GM18498 (cell line): ENCODE results near the gene RPTOR.
"Not testable (repeated sequence)": the region's sequence is repeated elsewhere in the genome, so short reads cannot be mapped to it uniquely, and the experiment has no call there.

Source experiments
- ATAC-seq: cut with Tn5 transposase; IDR thresholded peaks from one replicate; pipeline ENCODE4 v1.9.1; 2021; ENCODE audit warnings: mild to moderate bottlenecking, moderate library complexity; ENCODE audit not compliant: unreplicated experiment

Gene RPTOR

DNA sequence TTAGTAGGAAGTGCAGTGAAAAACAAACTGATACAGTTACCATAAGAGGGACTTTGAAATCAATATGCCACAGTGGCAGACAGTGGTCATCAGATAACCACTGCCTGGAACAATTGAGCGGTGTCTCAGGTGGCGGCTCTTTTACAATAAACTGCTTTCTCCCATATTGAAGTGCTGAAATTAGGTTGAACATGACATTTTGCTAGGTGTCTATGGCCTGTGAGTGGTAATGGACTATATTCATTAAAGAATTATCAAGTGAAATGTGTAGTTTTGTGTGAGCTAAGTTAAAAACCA, 214.7 kb downstream of the RPTOR start:
- ATAC-seq: no peak

- no peak for ATAC-seq
Measured at GRCh38 chr17:80760511-80760911, 215.9 kb downstream of the RPTOR start.

DNA sequence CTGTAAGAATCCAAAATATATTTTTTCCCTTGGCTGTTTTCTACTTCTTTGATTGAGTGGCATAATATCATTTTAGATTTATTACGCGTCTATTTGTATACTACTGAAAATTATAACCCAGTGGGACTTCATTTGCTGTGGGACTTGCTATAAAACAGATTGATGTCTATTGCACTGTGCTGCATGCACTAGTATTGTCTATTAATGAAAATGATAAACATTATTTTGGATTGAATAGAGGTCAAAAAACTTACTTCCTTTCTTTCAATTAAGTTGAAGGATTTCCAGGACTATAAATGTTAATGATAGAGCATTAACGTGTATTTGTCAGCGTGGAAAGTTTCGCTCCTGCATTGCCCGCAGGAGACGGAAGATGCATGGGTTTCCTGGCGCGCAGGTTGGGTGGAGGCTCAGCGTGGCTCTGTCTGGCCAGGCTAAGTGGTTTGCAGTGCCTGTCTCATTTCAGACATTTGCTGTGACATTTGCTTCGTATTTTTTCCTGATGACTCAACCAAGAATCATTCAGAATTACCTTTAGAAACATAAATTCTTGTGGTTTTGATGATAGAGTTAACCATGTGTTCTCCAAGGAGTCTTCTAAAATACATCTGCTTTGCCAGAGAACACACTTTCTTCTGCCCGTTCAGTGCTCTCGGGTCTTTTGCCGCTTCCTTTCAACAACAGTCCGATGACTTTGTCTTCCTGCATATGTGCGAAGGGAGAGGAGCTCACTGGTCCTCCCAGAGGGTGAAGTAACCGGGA, 216.7 kb downstream of the RPTOR start:
- ATAC-seq: no peak

DNA sequence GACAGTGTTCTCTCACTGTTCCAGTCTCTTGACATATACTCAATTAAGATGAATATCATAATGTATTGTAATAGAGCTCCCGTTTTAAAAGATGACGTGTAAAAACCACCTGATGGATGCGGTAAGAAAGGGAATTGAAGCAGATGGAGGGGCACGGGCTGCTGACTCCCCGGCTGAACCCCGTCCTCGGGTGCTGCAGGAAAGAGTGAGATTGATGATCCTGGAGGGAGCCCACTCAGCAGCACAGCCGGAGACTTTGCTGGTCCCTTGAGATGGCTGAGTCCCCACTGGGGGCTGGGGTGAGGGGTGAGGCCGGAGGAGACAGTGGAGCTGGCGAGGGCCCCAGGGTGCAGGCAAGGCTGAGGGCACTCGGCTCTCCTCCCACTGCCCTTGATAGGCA, 217.4 kb downstream of the RPTOR start:
- no peak for ATAC-seq

DNA sequence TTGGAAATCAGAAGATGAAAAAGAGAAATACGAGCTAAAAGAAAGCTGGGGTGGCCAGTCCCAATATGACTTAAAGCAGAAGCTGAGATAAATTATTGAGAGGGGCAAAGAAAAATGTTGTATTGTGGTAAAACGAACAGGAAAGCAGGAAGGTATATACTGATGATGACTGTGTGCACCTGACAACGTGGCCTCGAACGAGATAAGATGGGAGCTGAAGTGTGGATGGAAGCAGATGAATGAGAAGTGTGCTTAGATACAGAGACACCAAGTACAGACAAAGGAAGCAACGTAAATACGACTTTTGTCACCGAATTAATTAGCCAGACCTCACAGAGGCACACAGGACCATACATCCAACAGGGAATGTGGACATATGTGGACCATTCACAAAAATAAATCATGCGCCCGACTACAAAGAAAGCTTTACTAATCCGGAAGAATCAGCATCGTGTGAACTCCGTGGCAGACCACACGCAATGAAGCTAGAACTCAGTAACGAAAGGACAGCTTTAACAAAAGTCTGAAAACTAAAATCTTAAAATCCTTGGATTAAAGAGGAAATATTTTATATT, 218.7 kb downstream of the RPTOR start:
- ATAC-seq: no peak

- ATAC-seq: not testable (repeated sequence)
Measured at GRCh38 chr17:80764627-80765145, 220.0 kb downstream of the RPTOR start.

- ATAC-seq: no peak
Measured at GRCh38 chr17:80765241-80765961, 220.8 kb downstream of the RPTOR start.

DNA sequence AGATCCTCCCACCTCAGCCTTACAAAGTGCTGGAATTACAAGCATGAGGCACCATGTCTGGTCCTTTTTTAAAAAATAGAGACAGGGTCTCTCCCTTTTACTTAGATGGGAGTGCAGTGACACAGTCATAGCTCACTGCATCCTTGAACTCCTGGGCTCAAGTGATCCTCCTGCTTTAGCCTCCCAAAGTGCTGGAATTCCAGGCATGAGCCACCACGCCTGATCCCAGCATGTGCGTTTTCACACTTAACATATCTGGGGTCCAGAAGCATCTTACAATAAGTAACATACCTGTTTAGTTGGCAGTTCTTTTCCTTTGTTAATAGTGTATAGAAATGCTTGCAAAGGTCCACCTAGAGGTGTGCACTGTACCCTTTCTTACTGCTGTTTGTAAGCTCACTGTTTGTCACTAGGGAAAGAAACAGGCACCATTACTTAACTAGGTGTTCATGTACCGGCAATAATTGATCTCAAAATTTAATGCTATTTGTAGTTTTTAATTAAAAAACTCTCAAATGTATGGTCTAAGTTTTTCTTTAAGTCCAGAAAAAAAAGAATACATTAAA, 221.7 kb downstream of the RPTOR start:
- no peak for ATAC-seq

GRCh38 chr17:80768389-80768788, 223.8 kb downstream of the RPTOR start:
- no peak for ATAC-seq

- no peak for ATAC-seq
Measured at GRCh38 chr17:80768936-80769335, 224.3 kb downstream of the RPTOR start.

DNA sequence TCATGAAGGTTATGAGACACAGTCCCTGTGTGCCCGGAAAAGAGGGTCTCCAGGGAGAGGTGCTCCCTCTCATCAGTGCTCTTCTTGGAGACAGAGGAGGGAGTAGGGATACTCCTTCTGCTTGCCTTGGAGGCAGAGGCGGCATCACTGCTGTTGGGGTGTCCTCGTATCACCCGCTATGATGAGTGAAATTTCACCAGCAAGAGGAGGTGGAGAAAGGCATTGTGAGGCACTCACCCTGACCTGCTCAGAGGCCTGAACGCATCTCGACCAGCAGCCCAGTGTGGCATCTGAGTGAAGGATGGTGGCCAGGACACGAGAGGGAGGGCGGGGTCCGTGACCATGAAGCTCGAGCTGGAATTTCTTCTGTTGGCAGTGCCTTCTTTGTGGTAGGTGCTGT, 224.9 kb downstream of the RPTOR start:
- ATAC-seq: no peak

GRCh38 chr17:80769936-80770625, 225.4 kb downstream of the RPTOR start:
- ATAC-seq: no peak

DNA sequence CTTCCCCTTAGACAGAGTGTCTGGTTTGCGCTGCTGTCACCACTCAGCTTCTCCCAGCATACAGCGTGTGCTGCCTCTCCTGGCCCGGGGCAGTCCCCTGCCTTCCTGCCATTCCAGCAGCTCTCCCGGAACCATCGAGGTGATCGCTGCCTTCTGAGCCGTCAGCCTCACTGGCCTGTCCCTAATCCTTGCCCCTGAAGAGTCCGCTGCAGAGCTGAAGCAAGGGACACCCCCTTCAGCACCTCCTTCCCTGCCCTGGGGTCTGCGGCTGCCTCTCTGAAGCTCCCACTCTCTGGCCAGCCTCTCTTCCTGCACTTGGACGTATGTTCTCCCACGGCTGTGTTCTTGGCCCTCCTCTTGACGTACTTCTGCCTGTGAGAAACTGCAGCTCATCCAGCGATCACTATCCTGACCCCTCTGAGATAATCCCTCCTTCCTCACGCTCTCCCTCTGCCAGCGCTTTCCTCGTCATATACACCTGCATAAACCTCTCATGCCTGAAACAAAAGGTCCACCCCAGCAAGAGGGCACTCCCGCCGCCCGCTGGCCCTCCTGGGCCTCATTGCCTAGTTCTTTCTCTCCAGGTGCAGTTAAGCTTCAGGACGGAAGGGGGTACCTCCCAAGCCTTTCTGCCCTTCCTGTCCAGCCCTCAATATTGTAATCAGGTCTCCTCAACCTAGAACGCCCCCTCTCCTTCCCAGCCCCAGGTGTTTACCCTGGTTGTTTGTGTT, 226.4 kb downstream of the RPTOR start:
- no peak for ATAC-seq

GRCh38 chr17:80771612-80772005, 227.0 kb downstream of the RPTOR start:
- ATAC-seq: no peak

DNA sequence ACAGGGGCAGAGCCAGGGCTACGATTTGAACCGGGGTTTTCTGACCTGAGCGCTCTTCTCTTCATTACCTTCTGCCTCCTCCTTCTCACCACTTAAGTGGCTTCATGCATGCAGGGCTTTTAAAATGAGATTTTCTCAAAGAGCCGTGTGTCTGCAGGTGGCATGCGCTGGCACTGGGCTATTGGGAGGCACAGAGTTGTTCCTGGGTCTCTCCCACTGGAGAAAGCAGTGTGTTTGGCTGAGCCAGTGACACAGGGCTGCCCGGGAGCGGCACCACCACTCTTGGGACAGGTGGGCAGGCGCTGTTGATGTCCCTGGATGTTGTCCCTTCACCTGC, 228.2 kb downstream of the RPTOR start:
- ATAC-seq: no peak

DNA sequence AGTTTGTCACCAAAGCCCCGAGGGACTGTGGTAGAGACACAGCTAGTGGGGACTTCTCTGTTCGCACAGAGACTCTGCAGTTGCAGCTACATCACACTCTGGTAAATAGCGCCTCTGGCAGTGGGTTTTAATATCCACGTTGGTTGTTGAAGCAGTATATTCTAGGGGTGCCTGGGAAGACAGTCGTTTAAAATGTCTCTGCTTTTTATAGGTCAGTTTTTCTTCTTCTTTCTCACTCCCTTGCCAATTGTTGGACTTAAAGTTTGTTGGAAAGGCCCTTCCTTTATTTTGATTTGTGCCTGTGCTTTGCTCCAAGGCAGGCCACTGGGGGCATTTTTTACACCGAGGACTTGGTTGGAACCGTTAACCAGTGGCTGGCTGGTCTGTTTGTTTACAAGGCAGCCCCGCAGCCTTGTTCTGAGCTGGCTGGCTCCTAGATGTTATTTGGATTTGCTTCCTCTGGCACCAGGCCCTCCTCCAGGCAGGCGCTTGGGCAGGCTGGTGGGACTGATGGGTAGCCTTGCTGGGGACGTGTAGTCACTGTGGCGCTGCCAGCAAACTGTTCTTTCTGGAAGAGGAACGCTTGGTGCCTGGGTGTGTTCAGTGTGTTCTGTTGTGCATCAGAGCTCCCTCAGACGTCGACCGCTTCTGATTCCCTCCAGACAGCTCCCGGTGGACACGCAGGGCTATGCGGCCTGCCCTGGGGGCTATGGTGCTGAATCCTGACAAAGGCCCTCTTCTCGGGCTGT, 228.8 kb downstream of the RPTOR start:
- ATAC-seq: no peak

DNA sequence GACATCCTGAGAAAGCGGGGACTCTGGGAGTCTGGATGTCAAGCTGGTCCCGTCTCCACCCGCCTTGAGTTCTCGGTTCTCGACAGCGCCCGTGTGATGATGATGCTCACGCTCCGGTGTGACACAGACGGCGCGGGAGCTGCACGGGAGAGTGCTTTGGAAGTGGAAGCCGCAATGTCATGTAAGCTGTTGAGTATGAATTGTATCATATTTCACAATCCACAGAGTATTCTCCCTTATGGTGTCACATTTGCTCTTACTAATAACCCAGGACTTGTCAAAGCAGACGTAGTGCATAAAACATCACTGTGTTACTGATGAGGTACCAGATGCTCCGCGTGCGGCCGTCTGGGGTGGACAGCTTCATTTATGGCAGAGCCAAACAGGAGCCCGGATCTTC, 229.5 kb downstream of the RPTOR start:
- ATAC-seq: no peak

- ATAC-seq: no peak
Measured at GRCh38 chr17:80774643-80775281, 230.1 kb downstream of the RPTOR start.

DNA sequence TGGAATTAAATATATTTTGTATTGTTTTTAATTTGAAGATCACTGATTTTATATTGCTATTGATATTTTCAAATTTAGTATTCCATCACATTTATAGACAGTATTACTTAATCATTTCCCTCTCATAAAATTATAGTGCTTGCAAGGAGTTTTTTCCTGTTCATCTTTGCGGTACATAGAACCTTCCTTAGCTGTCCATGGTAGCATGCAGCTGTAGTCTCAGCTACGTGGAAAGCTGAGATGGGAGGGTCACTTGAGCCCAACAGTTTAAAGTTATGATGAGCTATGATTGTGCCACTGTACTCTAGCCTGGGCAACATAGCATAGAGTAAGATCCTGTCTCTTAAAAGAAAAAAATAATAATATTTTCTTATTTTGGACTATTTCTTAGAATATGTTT, 231.2 kb downstream of the RPTOR start:
- no peak for ATAC-seq
